Stimulated activated CD8-positive, alpha-beta memory T cell treated with anti-CD3 and anti-CD28 coated beads, Interleukin-4, amount 100 ng/mL, for 48 hours (primary cell): ENCODE data around the gene AP5S1.

ENCODE experiments used
- DNase-seq: peaks from one replicate; pipeline ENCODE4 v3.0.0-alpha.2; 2020

The AP5S1 gene

GRCh38 chr20:3846740-3847428 lies 26.5 kb downstream of the AP5S1 start, which contains the start of gene MAVS:
TSS of gene MAVS (plus strand) at chr20:3846834. CDS start at chr20:3854625, 7,791 bp downstream.
- peak; percentile 92 for DNase-seq

GRCh38 chr20:3847429-3847940 lies 27.1 kb downstream of the AP5S1 start:
- DNase-seq: no peak

GRCh38 chr20:3848565-3848964 lies 28.2 kb downstream of the AP5S1 start:
- no peak for DNase-seq

GRCh38 chr20:3854462-3854871 lies 34.1 kb downstream of the AP5S1 start:
- DNase-seq: no peak

GRCh38 chr20:3857405-3857804 lies 37.1 kb downstream of the AP5S1 start:
- DNase-seq: no peak

GRCh38 chr20:3858689-3859088 lies 38.3 kb downstream of the AP5S1 start:
- DNase-seq: no peak

- no peak for DNase-seq
Measured at GRCh38 chr20:3861191-3861590, 40.8 kb downstream of the AP5S1 start.

- no peak for DNase-seq
Measured at GRCh38 chr20:3862333-3862732, 42.0 kb downstream of the AP5S1 start.

- no peak for DNase-seq
Measured at GRCh38 chr20:3863317-3863716, 43.0 kb downstream of the AP5S1 start.

- no peak for DNase-seq
Measured at GRCh38 chr20:3864518-3864917, 44.2 kb downstream of the AP5S1 start.

GRCh38 chr20:3865152-3865886 lies 45.0 kb downstream of the AP5S1 start:
- no peak for DNase-seq

- DNase-seq: no peak
Measured at GRCh38 chr20:3865887-3866407, 45.6 kb downstream of the AP5S1 start.

GRCh38 chr20:3866464-3866863 lies 46.1 kb downstream of the AP5S1 start:
- no peak for DNase-seq

GRCh38 chr20:3867802-3868201 lies 47.5 kb downstream of the AP5S1 start:
- DNase-seq: no peak

GRCh38 chr20:3869839-3870634 lies 49.7 kb downstream of the AP5S1 start:
- no peak for DNase-seq

GRCh38 chr20:3871550-3872265 lies 51.4 kb downstream of the AP5S1 start:
- DNase-seq: no peak

- DNase-seq: no peak
Measured at GRCh38 chr20:3873507-3873906, 53.2 kb downstream of the AP5S1 start.

GRCh38 chr20:3874194-3874844 lies 54.0 kb downstream of the AP5S1 start:
- DNase-seq: no peak

GRCh38 chr20:3875378-3875974 lies 55.1 kb downstream of the AP5S1 start:
- no peak for DNase-seq

GRCh38 chr20:3876000-3876399 lies 55.7 kb downstream of the AP5S1 start:
- DNase-seq: no peak

- DNase-seq: no peak
Measured at GRCh38 chr20:3876676-3877075, 56.3 kb downstream of the AP5S1 start.
